H1 (cell line): ENCODE measurements around the gene NEMF. TPM values are rescaled to one million over a fixed set of nuclear protein-coding genes. Genes with fewer than 3 reads are reported as not detected.

Experiments used
- HDAC2 ChIP-seq, 2 experiments: fragments of 300-600 bp in 1 of 2; sonication (generic) in 1 of 2; IDR thresholded peaks; 2 replicates each; pipeline ENCODE4 v1.6.1; 2011 to 2012; ENCODE audit warnings: low read depth in 2 of 2, low read length in 2 of 2, mild to moderate bottlenecking in 2 of 2, moderate library complexity in 2 of 2, borderline replicate concordance in 1 of 2, inconsistent platforms in 1 of 2
- KDM4A ChIP-seq: IDR thresholded peaks from one replicate; pipeline ENCODE4 v1.7.1; 2012; ENCODE audit warnings: low read depth, mild to moderate bottlenecking, moderate library complexity, low read length, inconsistent platforms; ENCODE audit not compliant: severe bottlenecking
- SAP30 ChIP-seq: fragments of 300-600 bp; sonication (generic); IDR thresholded peaks from 2 replicates; pipeline ENCODE4 v1.7.1; 2012; ENCODE audit warnings: low read length, moderate library complexity, mild to moderate bottlenecking, inconsistent platforms; ENCODE audit not compliant: insufficient read depth, insufficient replicate concordance
- SUZ12 ChIP-seq: fragments of 200-600 bp; sonication (generic); IDR thresholded peaks from 2 replicates; pipeline ENCODE4 v1.6.1; 2012; ENCODE audit warnings: mild to moderate bottlenecking, inconsistent platforms, low read length, moderate library complexity, mixed read lengths
- TAF7 ChIP-seq: optimal IDR thresholded peaks from 2 replicates; pipeline ENCODE3; 2011; ENCODE audit warnings: low read depth, mild to moderate bottlenecking, inconsistent platforms, low read length, moderate library complexity, borderline replicate concordance
- USF2 ChIP-seq: IDR thresholded peaks from 2 replicates; pipeline ENCODE4 v1.6.1; 2011; ENCODE audit warnings: low read length, improper control_type of control experiment
- polyA plus RNA-seq, 7 experiments: library from polyadenylated mRNA; depleted of rRNA in 3 of 7; stranded (reverse) in 5 of 7; unstranded in 2 of 7; fragments of >200 nt in 5 of 7; fragments of 200-250 nt in 2 of 7; gene quantifications; 1 replicate in 5 of 7; 2 replicates in 1 of 7; 4 replicates in 1 of 7; pipeline versions ENCODE4 v1.2.1 to v1.2.3, GENCODE V29; 2011 to 2013; ENCODE audit warnings: missing spikeins in 2 of 7, mixed read lengths in 2 of 7
- total RNA-seq: library from RNA; stranded (reverse); fragmentation: NEBNext Ultra II Directional; extraction: Animal tissue kit (Norgen Biotek cat#: 25700); gene quantifications from 2 replicates; pipeline ENCODE4 v1.2.1, GENCODE V29; 2021

NEMF gene
- total and polyA plus RNA-seq, 2 of the 8 experiments (the other 6 are each of a cell fraction or from before 2014, with no cell fraction given) = 8.3 to 45.5 TPM

- no peak for TF ChIP-seq USF2
- no peak for TF ChIP-seq HDAC2 (IDR thresholded peaks at IDR 0.05; ENCODE audit: borderline replicate concordance in 1 of 2, low read depth in 2 of 2, low read length in 2 of 2)
- no peak for TF ChIP-seq SUZ12
- no peak for TF ChIP-seq SAP30
- no peak for TF ChIP-seq KDM4A
- no peak for TF ChIP-seq TAF7
Measured at GRCh38 chr14:49851813-49852212, 775 bp downstream of the NEMF start (continued).
